ENCODE data around the gene SMYD3.

DNA sequence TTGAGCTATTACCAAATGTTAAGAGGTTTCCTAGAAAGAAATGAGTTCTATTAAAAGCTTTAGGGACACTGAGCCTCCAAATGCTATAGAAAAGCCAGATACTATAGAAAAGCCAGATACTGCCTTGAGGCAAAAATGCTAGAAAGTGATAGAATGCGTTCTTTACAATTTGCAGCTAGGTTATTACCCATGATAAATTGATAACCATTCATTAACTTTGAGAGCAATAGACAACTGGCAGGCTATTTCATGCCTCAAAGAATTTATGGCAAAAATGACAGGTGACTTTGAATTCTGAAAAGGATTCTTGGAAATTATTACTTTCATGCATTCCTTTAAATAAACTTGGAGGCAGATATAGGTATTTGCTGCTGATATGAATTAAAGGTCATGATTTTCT is 51.6 kb downstream of the SMYD3 start:
- TF ChIP-seq, protein P1, sequence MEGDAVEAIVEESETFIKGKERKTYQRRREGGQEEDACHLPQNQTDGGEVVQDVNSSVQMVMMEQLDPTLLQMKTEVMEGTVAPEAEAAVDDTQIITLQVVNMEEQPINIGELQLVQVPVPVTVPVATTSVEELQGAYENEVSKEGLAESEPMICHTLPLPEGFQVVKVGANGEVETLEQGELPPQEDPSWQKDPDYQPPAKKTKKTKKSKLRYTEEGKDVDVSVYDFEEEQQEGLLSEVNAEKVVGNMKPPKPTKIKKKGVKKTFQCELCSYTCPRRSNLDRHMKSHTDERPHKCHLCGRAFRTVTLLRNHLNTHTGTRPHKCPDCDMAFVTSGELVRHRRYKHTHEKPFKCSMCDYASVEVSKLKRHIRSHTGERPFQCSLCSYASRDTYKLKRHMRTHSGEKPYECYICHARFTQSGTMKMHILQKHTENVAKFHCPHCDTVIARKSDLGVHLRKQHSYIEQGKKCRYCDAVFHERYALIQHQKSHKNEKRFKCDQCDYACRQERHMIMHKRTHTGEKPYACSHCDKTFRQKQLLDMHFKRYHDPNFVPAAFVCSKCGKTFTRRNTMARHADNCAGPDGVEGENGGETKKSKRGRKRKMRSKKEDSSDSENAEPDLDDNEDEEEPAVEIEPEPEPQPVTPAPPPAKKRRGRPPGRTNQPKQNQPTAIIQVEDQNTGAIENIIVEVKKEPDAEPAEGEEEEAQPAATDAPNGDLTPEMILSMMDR (IDR thresholded peaks at IDR 0.05): no peak
- no peak for TF ChIP-seq POLR2A (IDR thresholded peaks at IDR 0.05)
